A549 (cell line): ENCODE measurements around the gene TRMT11.

Experiments
- POLR2A ChIP-seq: IDR thresholded peaks from 2 replicates; pipeline ENCODE4 v1.6.1; 2012; ENCODE audit warnings: mild to moderate bottlenecking, low read length
- SMC3 ChIP-seq: fragments of >200 bp; sonication (Bioruptor Twin); formaldehyde crosslinking; IDR thresholded peaks from 3 replicates; pipeline ENCODE4 v1.6.1; 2018; ENCODE audit warnings: inconsistent platforms
- TF ChIP-seq, protein P1 (sequence below): fragments of >200 bp; sonication (Bioruptor Twin); formaldehyde crosslinking; IDR thresholded peaks from 3 replicates; pipeline ENCODE4 v1.5.1; 2016
- TF ChIP-seq, protein P2 (sequence below): fragments of 150-350 bp; IDR thresholded peaks from 2 replicates; pipeline ENCODE4 v1.6.1; 2014; ENCODE audit warnings: low read depth, mild to moderate bottlenecking, low read length

DNA sequence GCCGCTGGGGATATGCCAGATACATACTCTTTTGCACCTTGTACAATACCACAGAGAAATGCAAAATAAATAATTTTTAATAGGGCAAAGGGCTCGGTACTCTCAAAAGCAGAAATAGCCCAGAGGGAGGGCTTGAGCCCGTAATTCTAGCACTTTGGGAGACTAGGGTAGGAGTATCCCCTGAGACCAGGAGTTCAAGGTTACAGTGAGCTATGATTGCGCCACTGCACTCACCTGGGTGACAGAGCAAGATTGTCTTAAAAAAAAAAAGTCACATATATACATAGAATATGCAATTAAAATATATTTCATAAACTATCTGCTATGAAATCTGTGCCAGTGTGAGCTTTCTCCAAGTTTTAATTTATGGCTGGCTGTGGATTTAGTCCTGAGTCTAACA is 818 bp upstream of the TRMT11 start:
- TF ChIP-seq, protein P1, sequence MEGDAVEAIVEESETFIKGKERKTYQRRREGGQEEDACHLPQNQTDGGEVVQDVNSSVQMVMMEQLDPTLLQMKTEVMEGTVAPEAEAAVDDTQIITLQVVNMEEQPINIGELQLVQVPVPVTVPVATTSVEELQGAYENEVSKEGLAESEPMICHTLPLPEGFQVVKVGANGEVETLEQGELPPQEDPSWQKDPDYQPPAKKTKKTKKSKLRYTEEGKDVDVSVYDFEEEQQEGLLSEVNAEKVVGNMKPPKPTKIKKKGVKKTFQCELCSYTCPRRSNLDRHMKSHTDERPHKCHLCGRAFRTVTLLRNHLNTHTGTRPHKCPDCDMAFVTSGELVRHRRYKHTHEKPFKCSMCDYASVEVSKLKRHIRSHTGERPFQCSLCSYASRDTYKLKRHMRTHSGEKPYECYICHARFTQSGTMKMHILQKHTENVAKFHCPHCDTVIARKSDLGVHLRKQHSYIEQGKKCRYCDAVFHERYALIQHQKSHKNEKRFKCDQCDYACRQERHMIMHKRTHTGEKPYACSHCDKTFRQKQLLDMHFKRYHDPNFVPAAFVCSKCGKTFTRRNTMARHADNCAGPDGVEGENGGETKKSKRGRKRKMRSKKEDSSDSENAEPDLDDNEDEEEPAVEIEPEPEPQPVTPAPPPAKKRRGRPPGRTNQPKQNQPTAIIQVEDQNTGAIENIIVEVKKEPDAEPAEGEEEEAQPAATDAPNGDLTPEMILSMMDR: no peak
- no peak for TF ChIP-seq SMC3
- TF ChIP-seq, protein P2, sequence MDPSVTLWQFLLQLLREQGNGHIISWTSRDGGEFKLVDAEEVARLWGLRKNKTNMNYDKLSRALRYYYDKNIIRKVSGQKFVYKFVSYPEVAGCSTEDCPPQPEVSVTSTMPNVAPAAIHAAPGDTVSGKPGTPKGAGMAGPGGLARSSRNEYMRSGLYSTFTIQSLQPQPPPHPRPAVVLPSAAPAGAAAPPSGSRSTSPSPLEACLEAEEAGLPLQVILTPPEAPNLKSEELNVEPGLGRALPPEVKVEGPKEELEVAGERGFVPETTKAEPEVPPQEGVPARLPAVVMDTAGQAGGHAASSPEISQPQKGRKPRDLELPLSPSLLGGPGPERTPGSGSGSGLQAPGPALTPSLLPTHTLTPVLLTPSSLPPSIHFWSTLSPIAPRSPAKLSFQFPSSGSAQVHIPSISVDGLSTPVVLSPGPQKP: no peak
- TF ChIP-seq POLR2A: no peak
